Heart right ventricle (tissue), 16 donors: Measurements from ENCODE around the gene KLHL40. TPM values are rescaled to one million over a fixed set of nuclear protein-coding genes. Genes with fewer than 3 reads are reported as not detected.

Experiments
- ATAC-seq, 8 donors: fragments of 200-7000 bp; cut with Tn5 transposase; one replicate each; pipeline ENCODE4 v1.9.1; 2020; ENCODE audit warnings: mild to moderate bottlenecking in 8 of 8, moderate library complexity in 8 of 8, moderate number of reproducible peaks in 1 of 8
- DNase-seq, 2 donors: peaks; one replicate each; pipeline ENCODE4 v3.0.0-alpha.2; 2020
- H3K27ac ChIP-seq, 10 donors: fragments of 200-600 bp; sonication (generic) in 2 of 10; one replicate each; pipeline versions ENCODE4 v1.5.0 to v1.8.0; 2020 to 2022; ENCODE audit warnings: mild to moderate bottlenecking in 3 of 10
- H3K27me3 ChIP-seq, 7 donors: fragments of 200-600 bp; one replicate each; pipeline ENCODE4 v1.8.0; 2021 to 2022; ENCODE audit warnings: mild to moderate bottlenecking in 2 of 7
- H3K36me3 ChIP-seq, 9 donors: fragments of 200-600 bp; sonication (generic) in 1 of 9; one replicate each; pipeline versions ENCODE4 v1.5.0 to v1.8.0; 2020 to 2022; ENCODE audit warnings: mild to moderate bottlenecking in 2 of 9
- H3K4me1 ChIP-seq, 9 donors: fragments of 200-600 bp; sonication (generic) in 1 of 9; one replicate each; pipeline versions ENCODE4 v1.5.0 to v1.8.0; 2020 to 2022; ENCODE audit warnings: mild to moderate bottlenecking in 4 of 9
- H3K4me3 ChIP-seq, 10 donors: fragments of 200-600 bp; sonication (generic) in 2 of 10; one replicate each; pipeline versions ENCODE4 v1.5.0 to v1.8.0; 2020 to 2022; ENCODE audit warnings: mild to moderate bottlenecking in 7 of 10, moderate library complexity in 2 of 10
- H3K9me3 ChIP-seq, 11 donors: fragments of 200-600 bp in 10 of 11; sonication (generic) in 2 of 11; one replicate each; pipeline versions ENCODE4 v1.5.0 to v1.8.0; 2013 to 2022; ENCODE audit warnings: mild to moderate bottlenecking in 2 of 11, control low read depth in 1 of 11, moderate library complexity in 1 of 11
- CTCF ChIP-seq, 9 donors: fragments of 200-600 bp; sonication (generic) in 2 of 9; IDR thresholded peaks; one replicate each; pipeline versions ENCODE4 v1.5.0 to v1.8.0; 2021 to 2022; ENCODE audit warnings: antibody characterized with exemption in 9 of 9, mild to moderate bottlenecking in 5 of 9, moderate library complexity in 1 of 9
- WGBS, 2 donors: extraction: QIAGEN DNeasy Blood & Tissue Kit; methylation state at CpG; one replicate each; pipeline ENCODE4 v1.1.7; 2013; ENCODE audit warnings: inconsistent platforms in 1 of 2; 5-methylcytosine and 5-hydroxymethylcytosine counted together
- intact Hi-C, 10 donors: fragments of 100-400 bp; cut with DNase I; formaldehyde crosslinking; loops; one replicate each; pipeline versions ENCODE4 v1.11.1 to v1.14.2; 2022
- polyA plus RNA-seq, 2 donors: library from polyadenylated mRNA; stranded (reverse); fragments of 200-250 nt; gene quantifications; one replicate each; pipeline ENCODE4 v1.2.3, GENCODE V29; 2013
- total RNA-seq, 10 donors: library from RNA; stranded (reverse); fragmentation: NEBNext Ultra II Directional in 3 of 10; extraction: Animal tissue kit (Norgen Biotek cat#: 25700) in 3 of 10; gene quantifications; one replicate each; pipeline versions ENCODE4 v1.2.1 to v1.2.4, GENCODE V29; 2021 to 2023
- donor health status: Arrhythmogenic right ventricular cardiomyopathy.
- donor health status: ischemic (EF 13 %, LVEDD 7.1; RV severe dilation, severe dysfunction).
- donor health status: healthy with polysubstance abuse.
- donor health status: DM: no; HTN: yes; CAD: no.
- donor health status: DM: no; HTN: no; CAD: no.
- donor health status: ischemic (EF 25% LVEDD 6.9; RV normal size, moderate dysfunction).
- donor health status: ischemic (EF 25% LVEDD 5.7; RV mildly dilated, moderate dysfunction).
- donor health status: healthy.
- donor health status: DM: yes; HTN: yes; CAD: no.
- donor health status: Ischemic cardiomyopathy.
- donor health status: ischemic (EF 35%, LVEDD 5.7; RV mildly dilated, moderate dysfunction).
- donor health status: nonischemic (EF 11% LVEDD 7.7; RV severe dilation, severe dysfunction).
- donor health status: DM: yes; HTN: yes; CAD: no.
- donor health status: PGD.
- donor health status: ischemic (EF 29% LVEDD 5.4; RV normal size, mild dysfunction).
- donor health status: nonischemic (EF 23%, LVEDD 6.1; RV moderate dilation, normal function).

KLHL40 gene
- total and polyA plus RNA-seq, 12 donors: 0.26 to 8.3 (median 0.85) TPM

GRCh38 chr3:42683875-42684598 lies 1.3 kb upstream of the KLHL40 start:
- peak overlapping the region; percentile 68 to 94 (median 83) for H3K27ac ChIP-seq

GRCh38 chr3:42684632-42685362 lies 540 bp upstream of the KLHL40 start:
- no peak for TF ChIP-seq CTCF (IDR thresholded peaks at IDR 0.05)
- H3K4me1 ChIP-seq: peaks cover 4 to 40% (median 20%) of the 10 kb centered on the region in 9 donors

More at GRCh38 chr3:42683875-42684598, 1.3 kb upstream of the KLHL40 start:
- intact Hi-C loops: no loop called here
- peaks cover 4 to 40% (median 20%) of the 10 kb centered on the region in 9 donors for H3K4me1 ChIP-seq
- peak in 1 of 2 donors; percentile 85 for DNase-seq
- WGBS, 2 donors: 28 to 37% methylated on average over 10 of the region's 10 CpGs
- no peaks in the 10 kb centered on the region for H3K36me3 ChIP-seq
- H3K4me3 ChIP-seq: peak overlapping the region in 2 of 10 donors; percentile 5 to 17
- peak; percentile 80 to 95 (median 92) for ATAC-seq
- H3K9me3 ChIP-seq: no peaks in the 10 kb centered on the region
- peaks cover 0 to 23% (median 11%) of the 10 kb centered on the region in 7 donors for H3K27me3 ChIP-seq
- TF ChIP-seq CTCF (IDR thresholded peaks at IDR 0.05): no peak

GRCh38 chr3:42685891-42686820 lies 819 bp downstream of the KLHL40 start:
- peak overlapping the region in 5 of 10 donors; percentile 1 to 24 (median 14) for H3K4me3 ChIP-seq
- peaks cover 0 to 23% (median 11%) of the 10 kb centered on the region in 7 donors for H3K27me3 ChIP-seq
- H3K36me3 ChIP-seq: no peaks in the 10 kb centered on the region
- peak overlapping the region in 2 of 10 donors; percentile 77 to 85 for H3K27ac ChIP-seq
- no peaks in the 10 kb centered on the region for H3K9me3 ChIP-seq
- intact Hi-C loops: no loop called here
- no peak for DNase-seq
- no peak for TF ChIP-seq CTCF (IDR thresholded peaks at IDR 0.05)
- no peak for ATAC-seq
- WGBS, 2 donors: 38 to 49% methylated on average over 80 of the region's 80 CpGs
- H3K4me1 ChIP-seq: peaks cover 4 to 40% (median 20%) of the 10 kb centered on the region in 9 donors

More at GRCh38 chr3:42684632-42685362, 540 bp upstream of the KLHL40 start:
- peak overlapping the region in 8 of 10 donors; percentile 50 to 85 (median 76) for H3K27ac ChIP-seq
- intact Hi-C loops: no loop called here
- H3K36me3 ChIP-seq: no peaks in the 10 kb centered on the region
- DNase-seq: no peak
- ATAC-seq: peak in 1 of 8 donors; percentile 4
- no peaks in the 10 kb centered on the region for H3K9me3 ChIP-seq
- H3K4me3 ChIP-seq: no peak overlapping the region
- WGBS, 2 donors: 81 to 82% methylated on average over 7 of the region's 7 CpGs
- H3K27me3 ChIP-seq: peaks cover 0 to 23% (median 11%) of the 10 kb centered on the region in 7 donors
